22Rv1 (cell line): ENCODE measurements around the gene ATP6V0C.
A peak's percentile ranks its signal among the peaks of the same experiment; 100 is the strongest.

Experiments used
- H3K27ac ChIP-seq: fragments of 450-650 bp; 2 replicates; pipeline ENCODE4 v1.5.1; 2017
- ZFX ChIP-seq: fragments of 450-650 bp; IDR thresholded peaks from 2 replicates; pipeline ENCODE4 v1.6.1; 2017; ENCODE audit warnings: antibody characterized with exemption, borderline replicate concordance
- TF ChIP-seq, protein P1 (sequence below): fragments of 450-650 bp; IDR thresholded peaks from 2 replicates; pipeline ENCODE4 v1.5.1; 2017; ENCODE audit warnings: mild to moderate bottlenecking

ATP6V0C gene

DNA sequence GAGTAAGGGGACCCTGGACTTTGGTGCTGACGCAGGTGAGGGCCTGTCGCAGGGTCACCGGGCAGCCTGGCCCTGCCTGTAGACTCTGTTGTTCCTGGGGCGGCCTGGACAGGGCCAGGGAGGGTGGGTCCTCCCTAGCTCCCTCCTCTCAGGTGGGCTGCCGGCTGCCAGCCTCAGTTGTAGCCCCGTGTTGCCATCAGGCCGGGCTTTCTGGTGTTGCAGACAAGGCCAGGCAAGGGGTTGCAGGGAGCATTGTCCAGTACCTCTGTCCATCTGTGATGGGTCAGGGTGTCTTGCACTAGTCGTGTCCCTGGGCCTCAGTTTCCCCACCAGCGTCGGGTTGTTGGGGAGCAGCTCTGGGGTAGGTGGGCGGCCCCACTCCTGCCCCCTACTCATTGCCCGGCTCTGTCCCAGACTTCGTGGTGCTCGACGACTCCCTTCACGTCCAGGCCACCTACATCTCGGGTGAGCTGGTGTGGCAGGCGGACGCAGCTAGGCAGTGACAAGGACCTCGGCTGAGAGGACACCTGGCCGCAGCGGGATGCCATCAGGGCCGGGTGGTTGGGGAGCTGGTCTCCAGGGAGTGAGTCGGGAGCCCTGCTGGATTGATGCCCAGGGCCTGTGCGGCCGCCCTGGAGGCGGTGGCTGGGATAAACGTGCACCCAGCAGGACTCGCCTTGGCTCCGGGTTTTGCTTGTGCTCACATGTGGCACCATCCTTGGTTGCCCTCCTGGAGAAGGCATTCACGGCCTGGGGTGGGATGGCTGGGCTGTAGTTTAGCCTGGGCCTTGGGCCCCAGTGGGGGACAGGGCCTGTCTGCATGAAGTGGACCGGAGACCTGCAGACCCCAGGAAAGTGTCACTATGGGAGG is 15.5 kb downstream of the ATP6V0C start:
- H3K27ac ChIP-seq: no peak overlapping the region
- TF ChIP-seq, protein P1, sequence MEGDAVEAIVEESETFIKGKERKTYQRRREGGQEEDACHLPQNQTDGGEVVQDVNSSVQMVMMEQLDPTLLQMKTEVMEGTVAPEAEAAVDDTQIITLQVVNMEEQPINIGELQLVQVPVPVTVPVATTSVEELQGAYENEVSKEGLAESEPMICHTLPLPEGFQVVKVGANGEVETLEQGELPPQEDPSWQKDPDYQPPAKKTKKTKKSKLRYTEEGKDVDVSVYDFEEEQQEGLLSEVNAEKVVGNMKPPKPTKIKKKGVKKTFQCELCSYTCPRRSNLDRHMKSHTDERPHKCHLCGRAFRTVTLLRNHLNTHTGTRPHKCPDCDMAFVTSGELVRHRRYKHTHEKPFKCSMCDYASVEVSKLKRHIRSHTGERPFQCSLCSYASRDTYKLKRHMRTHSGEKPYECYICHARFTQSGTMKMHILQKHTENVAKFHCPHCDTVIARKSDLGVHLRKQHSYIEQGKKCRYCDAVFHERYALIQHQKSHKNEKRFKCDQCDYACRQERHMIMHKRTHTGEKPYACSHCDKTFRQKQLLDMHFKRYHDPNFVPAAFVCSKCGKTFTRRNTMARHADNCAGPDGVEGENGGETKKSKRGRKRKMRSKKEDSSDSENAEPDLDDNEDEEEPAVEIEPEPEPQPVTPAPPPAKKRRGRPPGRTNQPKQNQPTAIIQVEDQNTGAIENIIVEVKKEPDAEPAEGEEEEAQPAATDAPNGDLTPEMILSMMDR: no peak
- no peak for TF ChIP-seq ZFX

DNA sequence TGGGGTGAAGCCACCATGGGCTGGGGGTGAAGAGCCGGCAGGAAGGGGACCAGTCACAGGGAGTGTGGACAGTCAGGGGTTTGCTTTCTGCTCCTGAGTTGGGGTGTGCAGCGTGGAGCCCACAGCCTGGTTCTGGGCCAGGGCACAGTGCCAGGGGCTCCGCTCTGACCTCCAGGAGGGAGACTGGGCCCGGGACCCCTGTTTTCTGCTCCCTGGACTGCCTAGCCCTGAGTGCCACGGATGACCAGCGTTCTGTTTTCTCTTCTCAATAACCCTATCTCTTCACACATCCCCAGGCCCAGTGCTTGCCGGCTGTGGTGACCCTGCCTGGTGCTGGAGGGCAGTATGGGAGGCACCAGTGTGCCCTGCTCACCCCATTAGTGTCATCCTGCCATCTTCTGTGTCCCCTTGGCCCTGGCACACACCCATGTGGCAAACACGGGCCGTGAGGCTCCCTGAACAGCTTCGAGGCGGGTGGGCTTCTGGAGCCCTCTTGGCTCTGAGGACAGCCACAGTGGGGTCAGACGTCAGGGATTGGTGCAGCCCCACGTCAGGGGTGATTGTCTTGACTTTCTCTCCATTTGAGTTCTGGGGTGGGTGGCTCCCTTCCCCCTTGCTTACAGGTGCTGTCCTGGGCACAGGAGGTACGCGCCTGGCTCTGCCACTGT is 16.3 kb downstream of the ATP6V0C start:
- peak overlapping the region; percentile 89 for H3K27ac ChIP-seq
- TF ChIP-seq, protein P1: no peak
- no peak for TF ChIP-seq ZFX

DNA sequence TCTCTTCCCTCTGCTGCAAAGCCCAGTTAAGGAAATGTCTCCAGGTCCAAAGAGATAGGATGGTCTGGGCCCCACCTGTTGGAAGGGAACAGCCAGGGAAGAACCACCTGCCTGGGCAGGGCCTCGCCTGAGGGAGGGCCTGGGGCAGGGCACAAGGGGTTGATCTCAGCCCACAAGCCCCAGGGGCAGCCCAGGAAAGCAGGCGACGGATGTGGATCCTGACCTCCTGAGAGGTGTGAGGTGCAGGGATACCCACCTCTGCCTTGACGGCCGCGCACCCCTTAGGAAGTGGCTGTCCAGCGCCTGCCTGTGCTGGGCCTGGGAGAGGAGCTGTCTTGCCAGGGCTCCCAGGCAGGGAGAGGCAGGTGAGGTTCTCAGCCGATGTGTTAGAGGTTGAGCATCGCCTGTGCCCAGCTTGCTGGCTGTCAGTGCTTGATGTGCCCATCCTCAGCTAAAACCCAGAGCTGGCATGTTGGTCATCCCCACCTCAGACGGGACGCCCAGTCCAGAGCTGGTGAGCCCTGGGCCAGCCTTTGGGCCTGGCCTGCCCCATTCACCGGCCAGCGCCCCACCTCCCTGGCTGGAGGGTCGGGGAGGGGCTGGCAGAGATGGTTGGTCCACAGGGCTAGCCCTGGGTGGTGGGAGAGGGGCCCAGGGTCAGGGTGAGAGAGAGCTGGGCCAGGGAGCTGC is 17.0 kb downstream of the ATP6V0C start:
- H3K27ac ChIP-seq: peak overlapping the region; percentile 89
- TF ChIP-seq ZFX: no peak
- TF ChIP-seq, protein P1: no peak

DNA sequence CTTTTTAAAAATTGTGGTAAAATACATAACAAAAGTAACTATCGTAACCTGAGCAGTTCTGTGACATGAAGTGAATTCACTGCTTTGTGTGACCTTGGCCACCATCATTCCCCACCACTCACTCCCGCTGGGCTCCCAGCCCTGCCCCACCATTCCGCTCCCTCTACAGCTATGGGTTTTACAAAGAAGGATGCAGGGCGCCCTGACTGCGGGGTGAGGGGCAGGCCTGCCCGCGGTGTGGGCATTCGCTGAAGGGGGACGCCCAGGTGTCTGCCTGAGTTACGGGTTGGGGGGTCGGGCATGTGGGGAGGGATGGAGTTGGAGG is 17.6 kb downstream of the ATP6V0C start, which contains the start of gene CEMP1:
CEMP1 (minus strand) TSS at position 38 of the 325 bp plus-strand sequence. CDS start 335 bp downstream, outside the sequence.
- peak within 1 kb of the TSS; percentile 89 for H3K27ac ChIP-seq
- TF ChIP-seq ZFX: no peak
- TF ChIP-seq, protein P1: no peak

DNA sequence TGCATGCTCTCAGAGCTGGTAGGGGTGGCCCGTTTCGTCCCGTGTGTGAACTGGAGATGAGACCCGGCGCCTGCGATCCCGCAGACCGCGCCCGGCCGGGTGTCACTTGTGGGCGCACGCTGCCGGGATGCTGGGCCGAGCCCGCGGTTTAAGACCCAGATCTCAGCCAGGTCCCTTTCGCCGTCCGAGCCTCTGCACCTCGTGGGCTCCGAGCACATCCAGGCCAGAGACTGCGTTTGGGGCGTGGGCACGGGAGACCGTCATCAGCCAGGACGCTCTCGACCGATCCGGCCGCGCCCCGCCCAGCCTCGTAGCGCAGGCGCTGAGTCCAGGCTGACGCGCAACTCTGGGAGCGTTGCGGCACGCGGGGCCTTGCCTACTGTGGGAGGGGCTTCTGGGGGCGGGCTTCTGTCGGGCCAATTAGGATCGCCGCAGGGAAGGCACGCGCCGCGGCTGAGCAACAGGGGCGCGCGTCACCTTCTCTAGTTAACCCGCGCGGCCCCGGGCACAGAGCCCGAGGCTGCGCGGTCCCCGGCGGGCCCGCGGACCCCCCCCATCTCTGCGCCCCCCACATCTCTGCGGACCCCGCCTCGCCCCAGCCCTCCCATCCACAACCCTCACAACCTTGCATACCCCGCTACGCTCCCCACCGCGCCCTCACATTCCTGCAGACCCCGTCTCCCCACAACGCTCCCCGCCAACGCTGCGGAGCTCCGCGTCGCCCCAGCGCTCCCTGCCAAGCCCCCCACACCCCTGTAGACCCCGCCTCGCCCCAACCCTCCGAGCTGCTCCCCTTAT is 18.1 kb downstream of the ATP6V0C start:
- H3K27ac ChIP-seq: peak overlapping the region; percentile 89
- TF ChIP-seq ZFX: no peak
- TF ChIP-seq, protein P1: no peak

DNA sequence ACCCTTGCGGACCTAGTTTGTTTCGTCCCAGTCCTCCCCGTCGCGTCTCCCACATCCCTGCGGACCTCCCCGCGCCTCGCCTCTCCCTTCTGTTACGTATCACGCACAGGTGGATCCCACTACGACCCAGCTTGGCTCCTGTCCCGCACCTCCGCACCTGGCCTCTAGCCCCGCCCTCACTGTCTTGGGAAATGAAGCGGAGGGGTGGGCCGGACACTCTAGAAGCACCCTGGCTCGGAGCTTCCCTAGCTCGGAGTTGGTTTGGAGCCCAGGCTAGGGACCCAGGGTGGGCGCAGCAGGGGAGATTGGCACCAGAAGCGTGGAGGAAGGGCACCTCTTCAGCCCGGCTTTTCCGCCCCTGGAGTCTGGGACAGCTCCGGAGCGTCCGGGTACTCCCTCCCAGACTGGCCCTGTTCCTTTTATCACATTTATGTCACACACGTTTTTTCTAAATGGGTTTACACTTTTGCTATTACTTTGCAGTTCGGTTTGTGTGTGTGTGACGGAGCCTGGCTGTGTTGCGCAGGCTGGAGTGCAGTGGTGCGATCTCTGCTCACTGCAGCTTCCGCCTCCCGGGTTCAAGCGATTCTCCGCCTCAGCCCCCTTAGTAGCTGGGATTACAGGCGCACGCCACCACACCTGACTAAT is 18.9 kb downstream of the ATP6V0C start:
- TF ChIP-seq, protein P1: no peak
- peak overlapping the region; percentile 89 for H3K27ac ChIP-seq

DNA sequence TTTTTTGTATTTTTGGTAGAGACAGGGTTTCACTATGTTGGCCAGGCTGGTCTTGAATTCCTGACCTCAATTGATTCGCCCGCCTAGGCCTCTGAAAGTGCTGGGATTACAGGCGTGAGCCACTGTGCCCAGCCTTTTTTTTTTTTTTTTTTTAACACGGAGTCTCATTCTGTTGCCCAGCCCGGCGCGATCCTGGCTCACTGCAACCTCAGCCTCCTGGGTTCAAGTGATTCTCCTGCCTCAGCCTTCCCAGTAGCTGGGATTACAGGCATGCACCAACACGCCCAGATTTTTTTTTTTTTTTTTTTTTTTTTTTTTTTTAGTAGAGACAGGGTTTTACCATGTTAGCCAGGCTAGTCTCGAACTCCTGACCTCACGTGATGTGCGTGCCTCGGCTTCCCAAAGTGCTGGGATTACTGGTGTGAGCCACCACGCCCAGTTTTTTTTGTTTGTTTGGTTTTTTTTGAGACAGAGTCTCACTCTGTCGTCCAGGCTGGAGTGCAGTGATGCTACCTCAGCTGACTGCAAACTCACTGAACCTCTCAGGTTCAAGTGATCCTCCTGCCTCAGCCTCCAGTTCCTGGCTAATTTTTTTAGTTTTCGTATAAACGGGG is 19.5 kb downstream of the ATP6V0C start:
- peak overlapping the region; percentile 89 for H3K27ac ChIP-seq
